ENCODE data around the gene TRMT1L.

DNA sequence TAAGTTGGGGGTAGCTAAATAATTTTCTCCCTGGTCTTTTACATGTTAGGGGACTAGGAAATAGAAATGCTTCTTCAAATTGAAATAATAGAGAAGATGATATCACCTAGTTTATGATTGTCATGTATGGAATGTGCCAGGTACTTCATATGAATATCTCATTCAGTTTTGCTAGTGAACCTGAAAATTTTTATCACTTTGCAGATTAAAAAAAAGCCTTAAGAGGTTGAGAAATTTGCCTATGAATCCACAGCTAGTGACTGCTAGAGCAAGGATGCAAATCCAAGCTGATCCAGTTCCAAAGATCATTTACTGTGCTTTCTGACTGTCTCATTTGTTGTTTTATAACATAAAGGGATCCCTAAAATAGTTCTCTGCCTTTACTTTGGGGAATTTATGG, 86.7 kb downstream of the TRMT1L start:
- TF ChIP-seq, protein P1, sequence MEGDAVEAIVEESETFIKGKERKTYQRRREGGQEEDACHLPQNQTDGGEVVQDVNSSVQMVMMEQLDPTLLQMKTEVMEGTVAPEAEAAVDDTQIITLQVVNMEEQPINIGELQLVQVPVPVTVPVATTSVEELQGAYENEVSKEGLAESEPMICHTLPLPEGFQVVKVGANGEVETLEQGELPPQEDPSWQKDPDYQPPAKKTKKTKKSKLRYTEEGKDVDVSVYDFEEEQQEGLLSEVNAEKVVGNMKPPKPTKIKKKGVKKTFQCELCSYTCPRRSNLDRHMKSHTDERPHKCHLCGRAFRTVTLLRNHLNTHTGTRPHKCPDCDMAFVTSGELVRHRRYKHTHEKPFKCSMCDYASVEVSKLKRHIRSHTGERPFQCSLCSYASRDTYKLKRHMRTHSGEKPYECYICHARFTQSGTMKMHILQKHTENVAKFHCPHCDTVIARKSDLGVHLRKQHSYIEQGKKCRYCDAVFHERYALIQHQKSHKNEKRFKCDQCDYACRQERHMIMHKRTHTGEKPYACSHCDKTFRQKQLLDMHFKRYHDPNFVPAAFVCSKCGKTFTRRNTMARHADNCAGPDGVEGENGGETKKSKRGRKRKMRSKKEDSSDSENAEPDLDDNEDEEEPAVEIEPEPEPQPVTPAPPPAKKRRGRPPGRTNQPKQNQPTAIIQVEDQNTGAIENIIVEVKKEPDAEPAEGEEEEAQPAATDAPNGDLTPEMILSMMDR (conservative IDR thresholded peaks at IDR 0.05; ENCODE audit: low read depth, low read length): no peak
- TF ChIP-seq EZH2 (IDR thresholded peaks at IDR 0.05; ENCODE audit: low read length, unreplicated experiment): no peak
- no peak for TF ChIP-seq EZH2phosphoT487 (IDR thresholded peaks at IDR 0.05; ENCODE audit: borderline replicate concordance, low read length)
